ENCODE measurements around the gene SORBS1.

Gene SORBS1

GRCh38 chr10:95305606-95306317, 255.4 kb downstream of the SORBS1 start:
- no peak for DNase-seq

GRCh38 chr10:95304976-95305375, 256.2 kb downstream of the SORBS1 start:
- no peak for DNase-seq

- no peak for DNase-seq
Measured at GRCh38 chr10:95304463-95304862, 256.7 kb downstream of the SORBS1 start.

- DNase-seq: no peak
Measured at GRCh38 chr10:95303950-95304349, 257.2 kb downstream of the SORBS1 start.

- no peak for DNase-seq
Measured at GRCh38 chr10:95303535-95303934, 257.6 kb downstream of the SORBS1 start.

- no peak for DNase-seq
Measured at GRCh38 chr10:95300022-95300539, 261.1 kb downstream of the SORBS1 start.

GRCh38 chr10:95297402-95297801, 263.8 kb downstream of the SORBS1 start:
- DNase-seq: no peak

GRCh38 chr10:95296764-95297163, 264.4 kb downstream of the SORBS1 start:
- no peak for DNase-seq

GRCh38 chr10:95295031-95295755, 266.0 kb downstream of the SORBS1 start:
- DNase-seq: peak; percentile 73

- DNase-seq: no peak
Measured at GRCh38 chr10:95293631-95294030, 267.5 kb downstream of the SORBS1 start.

GRCh38 chr10:95291365-95292039, 269.7 kb downstream of the SORBS1 start:
- DNase-seq: no peak

- peak; percentile 63 for DNase-seq
Measured at GRCh38 chr10:95290461-95291364, 270.5 kb downstream of the SORBS1 start, which contains the start of gene PDLIM1. Gene PDLIM1, minus strand, starts transcription at chr10:95291003. Its CDS starts 88 bp downstream, at chr10:95290915.

- no peak for DNase-seq
Measured at GRCh38 chr10:95289921-95290421, 271.2 kb downstream of the SORBS1 start.

GRCh38 chr10:95289003-95289920, 271.9 kb downstream of the SORBS1 start:
- DNase-seq: no peak

GRCh38 chr10:95288303-95288702, 272.9 kb downstream of the SORBS1 start:
- DNase-seq: no peak

- DNase-seq: no peak
Measured at GRCh38 chr10:95287281-95287680, 273.9 kb downstream of the SORBS1 start.

- DNase-seq: no peak
Measured at GRCh38 chr10:95286707-95287106, 274.5 kb downstream of the SORBS1 start.

GRCh38 chr10:95285556-95285955, 275.6 kb downstream of the SORBS1 start:
- no peak for DNase-seq

GRCh38 chr10:95284807-95285206, 276.4 kb downstream of the SORBS1 start:
- DNase-seq: no peak

- DNase-seq: no peak
Measured at GRCh38 chr10:95282107-95282506, 279.1 kb downstream of the SORBS1 start.

- no peak for DNase-seq
Measured at GRCh38 chr10:95281206-95281605, 280.0 kb downstream of the SORBS1 start.
